GM12873 (cell line): ENCODE measurements around the gene KCNN1.

ENCODE experiments used
- TF ChIP-seq, protein P1 (sequence below): IDR thresholded peaks from 2 replicates; pipeline ENCODE4 v1.5.1; 2012; ENCODE audit warnings: low read depth, mild to moderate bottlenecking, moderate library complexity, low read length, control low read depth; ENCODE audit not compliant: insufficient read depth; ENCODE audit errors: missing control alignments

The KCNN1 gene

DNA sequence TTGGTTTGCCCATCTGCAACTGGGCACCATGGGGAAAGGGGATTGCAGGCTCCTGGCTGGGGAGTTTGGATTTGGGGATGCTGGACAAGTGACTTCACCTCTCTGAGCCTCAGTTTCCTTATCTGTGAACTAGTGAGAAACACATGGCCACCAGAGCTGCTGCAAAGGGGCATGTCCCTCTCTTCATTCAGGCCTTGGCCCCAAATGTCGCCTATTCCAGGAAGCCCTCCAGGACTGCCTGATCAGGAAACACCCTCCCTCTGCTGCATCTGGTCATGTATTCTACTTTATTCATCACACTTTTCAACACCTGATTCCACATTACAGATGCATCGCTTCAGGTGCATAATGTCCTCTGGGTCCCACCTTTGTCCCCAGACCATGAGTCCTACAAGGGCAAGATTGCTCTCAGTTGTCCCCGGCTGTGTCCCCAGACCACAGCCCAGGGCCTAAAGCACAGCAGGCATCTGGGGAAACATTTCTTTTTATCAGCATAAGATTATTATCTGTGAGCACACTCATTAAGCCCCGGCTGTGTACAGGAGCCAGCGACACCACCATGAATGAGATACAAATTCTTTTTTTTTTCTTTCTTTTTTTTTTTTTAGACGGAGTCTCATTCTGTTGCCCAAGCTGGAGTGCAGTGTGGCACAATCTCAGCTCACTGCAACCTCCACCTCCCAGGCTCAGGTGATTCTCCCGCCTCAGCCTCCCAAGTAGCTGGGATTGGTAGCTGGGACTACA is 78.6 kb downstream of the KCNN1 start:
- TF ChIP-seq, protein P1, sequence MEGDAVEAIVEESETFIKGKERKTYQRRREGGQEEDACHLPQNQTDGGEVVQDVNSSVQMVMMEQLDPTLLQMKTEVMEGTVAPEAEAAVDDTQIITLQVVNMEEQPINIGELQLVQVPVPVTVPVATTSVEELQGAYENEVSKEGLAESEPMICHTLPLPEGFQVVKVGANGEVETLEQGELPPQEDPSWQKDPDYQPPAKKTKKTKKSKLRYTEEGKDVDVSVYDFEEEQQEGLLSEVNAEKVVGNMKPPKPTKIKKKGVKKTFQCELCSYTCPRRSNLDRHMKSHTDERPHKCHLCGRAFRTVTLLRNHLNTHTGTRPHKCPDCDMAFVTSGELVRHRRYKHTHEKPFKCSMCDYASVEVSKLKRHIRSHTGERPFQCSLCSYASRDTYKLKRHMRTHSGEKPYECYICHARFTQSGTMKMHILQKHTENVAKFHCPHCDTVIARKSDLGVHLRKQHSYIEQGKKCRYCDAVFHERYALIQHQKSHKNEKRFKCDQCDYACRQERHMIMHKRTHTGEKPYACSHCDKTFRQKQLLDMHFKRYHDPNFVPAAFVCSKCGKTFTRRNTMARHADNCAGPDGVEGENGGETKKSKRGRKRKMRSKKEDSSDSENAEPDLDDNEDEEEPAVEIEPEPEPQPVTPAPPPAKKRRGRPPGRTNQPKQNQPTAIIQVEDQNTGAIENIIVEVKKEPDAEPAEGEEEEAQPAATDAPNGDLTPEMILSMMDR = no peak

DNA sequence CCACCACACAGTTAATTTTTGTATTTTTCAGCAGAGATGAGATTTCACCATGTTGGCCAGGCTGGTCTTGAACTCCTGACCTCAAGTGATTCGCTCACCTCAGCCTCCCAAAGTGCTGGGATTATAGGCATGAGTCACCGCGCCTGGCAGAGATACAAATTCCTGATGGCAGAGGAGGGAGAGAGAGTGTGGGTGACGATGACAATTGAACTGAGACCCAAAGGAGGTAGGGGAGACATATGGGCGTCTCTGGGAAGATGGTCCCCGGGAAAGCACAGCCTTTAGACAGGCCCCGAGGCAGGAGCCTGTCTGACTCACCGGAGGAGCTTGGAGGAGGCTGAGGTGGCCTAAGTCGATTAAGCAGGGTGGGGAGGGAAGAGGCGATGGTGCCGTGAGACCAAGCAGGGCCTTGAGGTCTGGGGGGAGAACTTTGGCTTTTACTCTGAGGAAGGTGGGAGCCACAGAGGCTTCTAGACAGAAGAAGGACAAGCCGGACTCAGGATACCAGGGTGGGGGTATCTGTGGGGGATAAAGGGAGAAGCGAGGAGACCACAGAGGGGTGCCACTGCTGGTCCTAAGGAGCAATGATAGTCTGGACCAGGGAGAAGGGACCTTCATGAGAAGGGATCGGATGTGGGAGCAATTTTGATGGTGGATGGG is 79.3 kb downstream of the KCNN1 start:
- TF ChIP-seq, protein P1 = no peak

DNA sequence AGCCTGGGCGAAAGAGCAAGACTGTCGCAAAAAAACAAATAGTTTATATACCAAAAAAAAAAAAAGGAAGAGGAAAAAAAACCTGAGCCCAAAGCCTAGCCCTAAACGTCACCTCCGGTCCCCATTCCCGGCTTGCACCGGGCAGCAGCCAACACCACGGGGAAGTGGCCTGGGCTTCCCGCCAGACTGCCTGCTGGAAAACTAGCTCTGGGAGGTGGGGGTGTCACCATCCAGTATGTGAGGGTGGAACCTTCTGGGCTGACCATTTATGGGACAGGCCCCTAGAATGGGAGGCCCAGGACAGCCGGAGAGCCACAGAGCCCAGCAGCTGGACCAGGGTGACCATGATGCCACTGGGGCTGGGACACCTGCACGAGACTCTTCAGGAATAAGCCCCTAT is 82.5 kb downstream of the KCNN1 start:
- TF ChIP-seq, protein P1 = no peak
